SK-N-MC (cell line): ENCODE data around the gene TAF11.

Experiments used
- DNase-seq: peaks from one replicate; pipeline ENCODE4 v3.0.0-alpha.2; 2011; ENCODE audit warnings: low read depth, low spot score
- H3K27ac ChIP-seq: fragments of 200-600 bp; sonication (generic); 2 replicates; pipeline ENCODE4 v1.5.1; 2016; ENCODE audit warnings: mixed run types
- H3K36me3 ChIP-seq: fragments of 200-600 bp; sonication (generic); 2 replicates; pipeline ENCODE4 v1.6.1; 2017; ENCODE audit warnings: antibody characterized with exemption, low read length, mixed read lengths; ENCODE audit not compliant: insufficient read depth
- H3K4me3 ChIP-seq: fragments of 200-600 bp; sonication (generic); 2 replicates; pipeline ENCODE4 v1.5.1; 2016
- H3K9ac ChIP-seq: fragments of 200-600 bp; sonication (generic); 2 replicates; pipeline ENCODE4 v1.8.0; 2017; ENCODE audit warnings: mixed run types, mixed read lengths; ENCODE audit not compliant: insufficient read length
- H3K9me3 ChIP-seq: fragments of 200-600 bp; sonication (generic); 2 replicates; pipeline ENCODE4 v1.6.1; 2017; ENCODE audit warnings: low read depth, mild to moderate bottlenecking, antibody characterized with exemption, low read length, moderate library complexity, mixed read lengths
- EZH2 ChIP-seq: fragments of 200-600 bp; sonication (generic); IDR thresholded peaks from one replicate; pipeline ENCODE4 v1.6.1; 2017; ENCODE audit warnings: antibody characterized with exemption
- FOXP2 ChIP-seq: optimal IDR thresholded peaks from 2 replicates; pipeline ENCODE3; 2011; ENCODE audit warnings: mild to moderate bottlenecking, moderate library complexity; ENCODE audit not compliant: insufficient read depth; ENCODE audit errors: extremely low read length, control extremely low read depth
- POLR2AphosphoS5 ChIP-seq: IDR thresholded peaks from 2 replicates; pipeline ENCODE4 v1.6.1; 2012; ENCODE audit warnings: mild to moderate bottlenecking, low read depth, low read length, borderline replicate concordance

The TAF11 gene

DNA sequence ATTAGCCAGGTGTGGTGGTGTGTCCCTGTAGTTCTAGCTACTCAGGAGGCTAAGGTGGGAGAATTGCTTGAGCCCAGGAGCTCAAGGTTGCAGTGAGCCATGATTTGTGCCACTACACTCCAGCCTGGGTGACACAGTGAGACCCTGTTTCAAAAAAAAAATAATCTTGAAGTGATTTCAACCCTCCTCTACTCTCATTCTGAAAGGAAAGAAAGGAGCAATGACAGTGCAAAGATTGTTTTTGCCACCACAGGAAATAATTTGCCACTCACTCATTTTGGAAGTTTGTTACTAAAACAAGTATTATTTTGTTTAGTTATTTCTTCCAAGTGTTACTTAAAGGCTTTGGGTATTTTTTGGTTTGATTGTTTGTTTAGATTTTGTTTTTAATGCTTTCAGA is 50.3 kb downstream of the TAF11 start:
- TF ChIP-seq EZH2 (no peak), POLR2AphosphoS5 (no peak), FOXP2 (no peak)
- Histone ChIP-seq H3K36me3 (peaks cover 41% of the 10 kb centered on the region), H3K9ac (no peak overlapping the region)

DNA sequence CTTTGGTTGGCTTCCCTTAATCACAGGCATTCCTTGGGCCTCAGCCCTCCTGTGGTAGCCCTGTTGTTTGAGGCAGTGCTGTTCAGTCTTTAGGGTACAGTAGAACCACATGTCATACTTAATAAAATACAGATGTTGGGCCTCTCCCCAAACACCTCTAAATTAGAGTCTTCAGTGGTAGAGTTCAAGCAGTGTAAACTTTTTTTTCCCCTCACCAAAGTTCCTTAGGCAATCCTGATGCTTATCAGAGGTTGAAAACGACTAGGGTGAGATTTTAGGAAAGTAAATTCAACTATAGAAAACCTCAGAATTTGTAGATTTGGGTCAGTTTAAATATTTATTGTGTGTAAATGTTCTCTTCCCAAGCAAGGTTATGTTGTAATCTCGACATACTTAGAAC is 51.4 kb downstream of the TAF11 start:
- peak overlapping the region; percentile 80; the same call in 1 of the 2 replicates for H3K27ac ChIP-seq
- H3K9me3 ChIP-seq: no peaks in the 10 kb centered on the region
- peak overlapping the region; percentile 7 for H3K9ac ChIP-seq
- no peak overlapping the region for H3K4me3 ChIP-seq
- DNase-seq: peak; percentile 26
- TF ChIP-seq POLR2AphosphoS5 (no peak), FOXP2 (no peak), EZH2 (no peak)
- peaks cover 38% of the 10 kb centered on the region for H3K36me3 ChIP-seq

More for the DNA sequence above, 50.3 kb downstream of the TAF11 start:
- no peak overlapping the region for H3K4me3 ChIP-seq
- DNase-seq: no peak
- no peaks in the 10 kb centered on the region for H3K9me3 ChIP-seq
- no peak overlapping the region for H3K27ac ChIP-seq

DNA sequence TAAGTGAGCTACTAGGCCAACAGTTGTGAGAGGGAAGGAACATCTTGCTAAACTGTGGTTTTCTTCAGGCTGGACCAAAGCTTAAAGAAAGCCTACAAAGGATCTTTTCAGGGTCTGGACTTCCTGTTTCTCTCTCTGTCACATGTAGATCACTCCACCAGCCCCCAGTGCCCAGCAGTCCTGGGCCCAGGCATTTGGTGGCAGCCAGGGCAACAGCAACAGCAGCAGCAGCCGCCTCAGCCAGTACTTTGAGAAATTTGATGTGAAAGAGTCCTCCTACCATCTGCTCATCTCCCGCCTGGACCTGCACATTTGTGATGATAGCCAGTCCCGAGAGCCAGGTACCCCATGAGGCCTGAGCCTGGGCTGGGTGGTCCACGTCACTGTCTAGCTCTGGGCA is 51.8 kb downstream of the TAF11 start:
- DNase-seq: no peak
- no peak overlapping the region for H3K9ac ChIP-seq
- TF ChIP-seq FOXP2 (no peak), POLR2AphosphoS5 (no peak), EZH2 (no peak)
- no peak overlapping the region for H3K4me3 ChIP-seq
- H3K27ac ChIP-seq: peak overlapping the region; percentile 80; the same call in 1 of the 2 replicates
- H3K36me3 ChIP-seq: peaks cover 38% of the 10 kb centered on the region
- H3K9me3 ChIP-seq: no peaks in the 10 kb centered on the region

DNA sequence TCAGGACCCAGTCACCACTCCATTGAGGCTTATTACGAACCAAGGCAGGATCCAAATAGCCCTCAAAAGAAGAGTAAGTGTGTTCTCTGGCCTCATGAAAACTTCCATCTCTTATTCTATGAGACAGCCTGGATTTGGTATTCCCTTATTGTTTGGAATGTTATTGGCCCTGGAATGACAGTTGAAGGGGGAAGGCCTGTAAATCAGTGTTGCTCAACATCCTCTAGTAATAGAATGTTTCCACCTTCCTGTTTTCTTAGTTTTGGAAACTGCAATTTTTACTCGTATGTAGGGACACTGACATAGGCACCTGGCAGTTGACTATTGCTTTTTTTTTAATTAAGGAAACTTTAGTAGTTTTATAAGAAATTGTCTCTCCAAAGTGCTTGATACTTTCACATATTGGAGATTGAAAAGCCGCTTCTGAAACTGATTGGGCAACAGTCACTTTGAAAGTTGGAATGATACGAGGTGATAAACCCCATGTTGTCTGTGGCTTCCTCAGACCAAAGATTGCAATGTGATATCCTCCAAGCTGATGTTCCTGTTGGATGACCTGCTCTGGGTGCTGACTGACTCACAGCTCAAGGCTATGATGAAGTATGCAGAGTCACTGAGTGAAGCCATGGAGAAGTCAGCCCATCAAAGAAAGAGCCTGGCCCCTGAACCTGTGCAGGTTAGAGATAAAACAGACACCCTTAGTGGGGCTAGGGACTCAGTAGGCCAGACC is 52.9 kb downstream of the TAF11 start:
- Histone ChIP-seq H3K27ac (no peak overlapping the region), H3K9ac (no peak overlapping the region), H3K36me3 (peaks cover 38% of the 10 kb centered on the region)

DNA sequence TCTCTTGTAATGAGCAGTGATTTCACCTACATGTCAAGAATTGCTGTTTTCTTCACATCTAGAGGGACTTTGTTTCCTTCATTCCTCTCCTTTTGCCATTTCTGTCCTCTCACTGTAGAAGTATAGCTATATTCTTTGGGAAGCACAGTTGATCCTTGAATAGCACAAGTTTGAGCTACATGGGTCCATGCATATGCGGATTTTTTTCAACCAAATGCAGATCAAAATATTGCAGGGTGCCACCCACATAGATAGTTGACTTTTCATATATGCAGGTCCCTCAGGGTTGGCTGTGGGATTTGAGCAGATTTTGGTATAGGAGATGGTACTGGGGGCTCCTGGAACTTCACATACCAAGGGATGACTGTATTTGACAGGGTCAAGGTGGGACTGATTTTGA is 54.9 kb downstream of the TAF11 start:
- TF ChIP-seq FOXP2 (no peak), POLR2AphosphoS5 (no peak), EZH2 (no peak)
- H3K9me3 ChIP-seq: no peaks in the 10 kb centered on the region
- DNase-seq: no peak
- no peak overlapping the region for H3K9ac ChIP-seq
- H3K36me3 ChIP-seq: peaks cover 38% of the 10 kb centered on the region
- no peak overlapping the region for H3K27ac ChIP-seq
- H3K4me3 ChIP-seq: no peak overlapping the region

More for the DNA sequence above, 52.9 kb downstream of the TAF11 start:
- TF ChIP-seq POLR2AphosphoS5 (no peak), FOXP2 (no peak)
- no peak for DNase-seq
- no peaks in the 10 kb centered on the region for H3K9me3 ChIP-seq
- H3K4me3 ChIP-seq: no peak overlapping the region

DNA sequence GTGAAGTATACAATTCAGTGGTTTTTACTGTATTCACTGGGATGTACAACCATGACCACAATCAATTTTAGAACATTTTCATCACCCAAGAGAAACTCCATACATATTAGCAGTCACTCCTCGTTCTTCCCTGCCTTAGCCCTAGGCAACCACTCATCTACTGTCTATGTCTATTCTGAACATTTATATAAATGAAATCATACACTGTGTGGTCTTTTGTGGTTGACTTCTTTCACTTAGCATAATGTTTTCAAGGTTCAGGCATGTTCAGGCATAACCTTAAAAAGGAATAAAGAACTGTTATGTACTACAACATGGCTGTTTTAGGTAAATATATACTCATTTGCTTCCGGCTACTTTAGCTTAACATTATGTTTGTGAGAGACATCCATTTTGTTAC is 58.7 kb downstream of the TAF11 start:
- Histone ChIP-seq H3K9me3 (no peaks in the 10 kb centered on the region), H3K4me3 (no peak overlapping the region), H3K9ac (no peak overlapping the region), H3K27ac (no peak overlapping the region), H3K36me3 (peaks cover 24% of the 10 kb centered on the region; the same call in 1 of the 2 replicates)
- no peak for TF ChIP-seq FOXP2
- no peak for TF ChIP-seq EZH2
- TF ChIP-seq POLR2AphosphoS5: no peak
- DNase-seq: peak; percentile 67
